Measurements from ENCODE around the gene TTC23L.
A peak's percentile ranks its signal among the peaks of the same experiment; 100 is the strongest.
"Not testable (repeated sequence)": the region's sequence is repeated elsewhere in the genome, so short reads cannot be mapped to it uniquely, and the experiment has no call there.

Gene TTC23L

DNA sequence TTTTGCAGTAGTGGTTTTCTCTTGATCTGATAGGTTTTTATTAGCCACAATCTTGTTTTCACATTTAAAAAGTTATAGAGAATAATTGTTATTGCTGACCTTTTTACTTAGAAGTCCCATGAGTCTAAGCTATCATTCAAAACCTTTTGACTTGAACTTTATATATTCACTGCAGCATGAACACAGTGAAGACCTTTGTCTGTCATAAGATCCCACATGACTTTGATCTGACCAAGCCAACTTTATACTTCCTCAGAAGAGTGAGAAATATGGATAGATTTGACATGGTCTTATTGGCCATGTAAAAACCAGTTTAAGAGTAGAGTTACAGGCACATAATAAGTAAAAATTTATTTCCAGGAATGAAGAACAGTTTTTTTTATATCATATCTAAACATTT is 42.3 kb downstream of the TTC23L start:
- no peak for DNase-seq

GRCh38 chr5:34886392-34887119 is 47.6 kb downstream of the TTC23L start:
- no peak for DNase-seq

GRCh38 chr5:34889394-34889793 is 50.4 kb downstream of the TTC23L start:
- DNase-seq, result no peak

GRCh38 chr5:34891981-34892380 is 53.0 kb downstream of the TTC23L start:
- no peak for DNase-seq

DNA sequence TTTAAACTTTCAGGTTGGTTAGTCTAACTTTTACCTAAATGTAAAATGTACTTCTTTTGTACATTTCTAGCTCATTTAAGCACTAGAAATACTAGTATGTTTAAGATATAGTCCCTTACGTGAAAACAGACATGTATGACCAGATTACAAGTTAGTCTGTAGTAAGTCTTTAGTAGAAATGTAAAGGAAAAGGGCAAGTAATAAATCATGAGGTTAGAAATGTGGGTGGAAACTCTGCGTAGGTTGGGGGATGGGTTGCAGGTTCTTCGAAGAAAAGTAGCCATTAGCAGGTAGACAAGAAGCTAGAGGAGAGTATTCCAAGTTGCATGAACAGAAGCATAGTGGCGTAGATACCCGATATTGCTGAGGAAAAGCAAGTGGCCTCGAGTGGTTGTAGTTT is 53.5 kb downstream of the TTC23L start:
- DNase-seq, result no peak

DNA sequence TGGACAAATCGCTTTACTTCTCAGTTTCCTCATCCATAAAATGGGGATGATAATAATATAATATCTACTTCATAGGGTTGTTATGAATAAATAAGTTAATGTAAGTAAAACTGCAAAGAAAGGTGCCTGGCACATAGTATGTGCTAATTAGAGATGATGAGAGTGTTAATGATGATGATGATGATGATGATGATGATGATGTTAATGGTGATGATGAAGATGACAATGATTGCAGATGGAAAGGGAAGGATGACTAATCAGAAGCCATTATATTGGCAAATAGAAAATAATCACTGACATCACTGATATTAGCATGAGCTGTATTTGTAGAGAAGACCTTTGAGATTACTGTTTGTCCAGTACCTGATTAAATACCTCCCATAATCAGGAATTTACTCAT is 55.8 kb downstream of the TTC23L start:
- no peak for DNase-seq

DNA sequence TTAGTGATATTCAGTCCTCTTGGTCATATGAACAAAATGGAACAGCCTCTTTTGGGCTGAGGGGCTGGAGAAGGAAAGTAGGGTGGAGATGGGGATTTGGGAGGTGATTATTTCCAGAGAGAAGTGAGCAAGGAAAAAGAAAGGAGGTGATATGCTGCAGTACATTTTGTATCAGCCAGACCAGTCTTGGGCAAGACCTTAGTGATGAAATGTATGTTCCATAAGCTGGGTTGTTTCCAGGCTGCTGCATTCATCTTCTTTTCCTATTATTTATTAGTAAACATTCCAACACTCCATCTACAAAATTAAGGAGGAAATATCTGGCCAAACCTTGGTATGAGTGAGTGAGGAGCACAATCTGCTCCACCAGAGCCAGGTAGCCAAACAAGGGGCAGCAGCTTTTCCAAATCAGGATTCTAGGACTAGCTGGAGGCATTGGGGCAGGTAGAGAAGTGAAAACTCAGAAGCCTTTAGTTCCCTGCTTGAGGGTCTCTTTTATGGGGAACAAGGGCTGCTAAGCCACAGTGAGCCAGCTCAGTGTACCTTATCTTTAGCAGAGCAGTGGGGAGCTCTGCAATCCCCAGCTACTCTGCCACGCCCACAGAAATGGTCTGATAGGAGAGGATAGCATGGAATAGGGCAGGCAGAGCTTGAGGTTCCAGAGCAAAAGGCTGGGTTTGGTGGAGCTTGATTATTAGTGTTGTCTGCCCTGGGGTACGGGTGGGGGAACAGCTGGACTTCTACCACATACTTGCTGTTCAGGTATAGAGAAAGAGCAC is 56.9 kb downstream of the TTC23L start:
- DNase-seq, result no peak

- no peak for DNase-seq
These were observed 58.7 kb downstream of the TTC23L start for GRCh38 chr5:34897646-34898045.

DNA sequence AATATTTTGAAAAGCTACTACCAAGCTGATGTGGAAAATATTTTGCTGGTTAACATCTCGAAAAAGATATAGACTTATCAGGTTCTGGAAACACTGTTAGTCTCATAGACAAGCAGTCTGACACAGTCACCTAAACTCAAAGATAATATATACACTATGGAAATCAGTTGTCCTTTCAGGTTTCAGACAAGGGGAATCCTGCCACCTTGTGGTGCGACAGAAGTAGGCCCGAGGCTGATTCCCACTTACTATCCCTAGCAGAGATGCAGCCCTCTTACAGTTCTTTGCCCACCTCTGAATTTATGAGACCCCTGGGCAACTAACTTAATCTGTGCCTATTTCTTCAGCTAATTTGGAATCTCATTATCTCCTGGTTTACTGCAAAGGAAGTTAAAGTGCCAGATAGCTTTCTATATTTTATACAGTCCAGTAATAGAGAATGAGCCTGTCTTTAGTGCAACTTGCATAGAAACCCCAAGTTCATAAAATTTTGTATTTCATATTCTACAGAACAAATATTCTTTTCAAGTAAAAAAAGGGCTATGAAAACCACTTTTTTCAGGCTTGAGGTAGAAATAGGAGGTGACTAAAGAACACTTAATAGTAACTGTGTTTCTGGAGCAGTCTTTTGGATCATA is 59.4 kb downstream of the TTC23L start:
- peak; percentile 50 to 59 for DNase-seq

DNA sequence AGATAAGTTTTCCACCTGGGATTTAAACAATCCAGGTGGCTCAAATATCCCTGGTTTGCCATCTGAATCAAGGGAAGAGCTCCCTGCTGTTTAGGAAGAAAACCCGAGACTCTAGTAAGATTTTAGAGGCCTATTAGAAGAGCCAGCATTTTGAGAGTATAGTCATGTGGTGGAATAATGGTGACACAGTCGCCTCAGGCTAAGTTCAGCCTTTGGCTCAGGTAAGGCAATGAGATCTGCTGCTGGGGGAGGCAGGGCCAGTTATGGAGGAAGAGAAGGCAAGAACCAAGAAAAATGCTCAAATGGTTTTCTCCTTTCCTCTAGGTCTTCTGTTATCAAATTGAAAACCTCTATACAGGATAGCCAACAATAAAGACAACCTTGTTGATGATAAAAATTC is 60.1 kb downstream of the TTC23L start:
- DNase-seq, result no peak

- no peak for DNase-seq
These were observed 61.7 kb downstream of the TTC23L start for GRCh38 chr5:34900652-34901051.

DNA sequence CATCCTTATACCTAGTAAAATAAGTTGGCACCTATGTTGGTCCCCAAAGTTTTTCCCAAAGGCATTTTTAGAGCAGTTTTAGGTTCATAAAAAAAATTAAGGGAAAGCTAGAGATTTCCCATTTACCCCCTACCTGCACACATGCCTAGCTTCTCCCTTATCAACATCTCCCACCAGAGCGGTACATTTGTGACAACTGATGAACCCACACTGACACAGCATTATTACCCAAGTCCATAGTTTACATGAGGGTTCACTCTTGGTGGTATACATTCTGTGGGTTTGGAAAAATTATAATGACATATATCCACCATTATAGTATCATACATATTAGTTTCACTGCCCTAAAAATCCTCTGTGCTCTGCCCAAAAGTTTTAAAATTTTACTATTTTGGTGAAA is 64.3 kb downstream of the TTC23L start:
- DNase-seq, result no peak

- no peak for DNase-seq
These were observed 66.6 kb downstream of the TTC23L start for GRCh38 chr5:34905564-34905963.

DNA sequence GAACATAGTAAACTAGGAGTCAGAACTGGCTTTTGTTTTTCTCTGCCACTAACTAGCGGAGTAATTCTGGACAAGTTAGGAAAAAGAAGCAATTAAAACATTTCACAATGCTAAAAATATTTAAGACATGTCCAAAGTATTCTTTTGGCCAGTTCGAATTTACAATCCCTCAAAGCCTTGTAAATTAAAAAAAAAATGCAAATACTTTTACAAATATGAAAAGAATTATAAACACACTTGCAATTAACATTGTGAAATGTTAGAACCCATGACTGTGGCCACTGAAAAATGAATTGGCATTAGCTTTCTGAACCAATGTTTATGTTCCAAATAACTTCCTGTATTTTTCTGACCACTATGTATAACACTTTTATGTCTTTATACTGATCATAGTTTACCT is 74.1 kb downstream of the TTC23L start:
- DNase-seq, result no peak

DNA sequence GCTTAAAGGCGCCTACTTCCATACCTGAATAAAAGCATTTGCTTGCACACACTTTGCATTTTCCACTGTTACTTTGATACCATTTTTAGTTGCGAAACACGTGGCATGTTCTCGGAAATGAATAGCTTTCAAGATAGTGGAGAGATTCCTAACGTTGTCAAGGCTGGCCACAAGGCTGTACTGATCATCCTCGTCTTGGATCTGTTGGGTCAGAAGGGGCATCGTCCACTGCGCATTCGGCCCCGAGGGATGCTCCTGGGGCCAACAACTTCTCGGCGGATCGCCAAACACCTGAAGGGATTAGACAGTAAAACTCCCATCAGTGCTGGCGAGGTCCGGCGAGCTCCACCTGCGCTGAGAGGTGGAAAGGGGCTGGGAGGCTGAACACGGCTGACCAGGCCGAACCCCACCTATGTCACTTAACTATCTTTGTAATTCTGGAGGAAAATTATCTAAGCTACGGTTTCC is 75.7 kb downstream of the TTC23L start:
- DNase-seq, result peak; percentile 1 to 13

DNA sequence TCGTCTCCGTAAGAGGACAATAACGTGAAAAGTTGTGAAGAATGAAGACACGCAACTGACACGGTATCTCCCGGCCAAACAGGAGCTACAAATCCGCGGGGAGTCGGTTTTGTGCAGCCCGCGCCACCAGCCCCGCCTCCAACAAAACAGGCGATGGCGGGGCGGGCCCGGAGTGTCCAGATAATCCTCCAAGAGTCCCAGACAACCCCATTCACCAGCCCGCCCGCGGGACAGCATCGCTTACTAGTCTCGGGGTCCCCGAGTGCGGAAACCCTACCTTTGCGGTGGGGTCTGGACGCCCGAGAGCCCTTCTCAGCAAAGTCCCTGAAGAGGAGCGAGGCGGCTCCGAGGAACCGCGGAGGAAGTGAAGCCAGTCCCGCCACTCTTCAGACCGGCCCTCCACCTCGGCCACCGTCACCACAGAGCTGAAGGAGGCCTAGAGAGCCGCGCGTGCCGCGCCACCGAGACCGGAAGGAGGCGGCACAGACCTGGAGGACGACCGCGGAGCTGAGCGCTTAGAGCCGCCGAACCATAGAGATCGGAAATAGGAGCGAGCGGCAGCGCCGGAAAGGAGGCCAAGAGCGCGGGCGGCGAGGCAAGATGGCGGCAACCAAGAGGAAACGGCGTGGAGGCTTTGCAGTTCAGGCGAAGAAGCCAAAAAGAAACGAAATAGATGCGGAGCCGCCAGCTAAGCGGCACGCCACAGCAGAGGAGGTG is 76.3 kb downstream of the TTC23L start, which contains the start of the genes BRIX1 and RAD1:
BRIX1 (plus strand) TSS at position 573 of the 717 bp plus-strand sequence; CDS start at position 601, 28 bp downstream.
RAD1 (minus strand) TSS at position 366 of the 717 bp plus-strand sequence. CDS start 612 bp downstream, outside the sequence.
- DNase-seq, result peak; percentile 90 to 91

GRCh38 chr5:34915856-34916192 is 76.9 kb downstream of the TTC23L start:
- peak; percentile 16 to 20 for DNase-seq

DNA sequence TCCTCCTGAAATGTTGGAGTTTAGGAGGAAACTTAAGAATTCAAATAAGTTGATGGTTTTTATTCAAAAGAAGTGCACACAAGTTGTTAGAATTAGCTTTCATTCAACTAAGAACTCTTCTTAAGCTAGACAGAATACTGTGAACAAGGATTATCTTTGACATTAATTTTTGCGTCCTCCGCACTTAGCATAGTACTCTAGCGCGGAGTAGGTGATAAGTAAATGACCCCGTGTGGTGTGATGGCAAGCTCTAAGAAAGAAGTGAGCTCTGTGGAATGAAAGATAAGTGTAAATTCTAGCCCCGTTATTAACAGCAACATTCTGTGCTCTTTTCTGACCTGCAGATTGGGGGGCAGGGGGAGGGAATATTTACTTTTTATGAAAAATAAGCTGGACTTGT is 77.6 kb downstream of the TTC23L start:
- no peak for DNase-seq

GRCh38 chr5:34918025-34918424 is 79.1 kb downstream of the TTC23L start:
- DNase-seq, result no peak

DNA sequence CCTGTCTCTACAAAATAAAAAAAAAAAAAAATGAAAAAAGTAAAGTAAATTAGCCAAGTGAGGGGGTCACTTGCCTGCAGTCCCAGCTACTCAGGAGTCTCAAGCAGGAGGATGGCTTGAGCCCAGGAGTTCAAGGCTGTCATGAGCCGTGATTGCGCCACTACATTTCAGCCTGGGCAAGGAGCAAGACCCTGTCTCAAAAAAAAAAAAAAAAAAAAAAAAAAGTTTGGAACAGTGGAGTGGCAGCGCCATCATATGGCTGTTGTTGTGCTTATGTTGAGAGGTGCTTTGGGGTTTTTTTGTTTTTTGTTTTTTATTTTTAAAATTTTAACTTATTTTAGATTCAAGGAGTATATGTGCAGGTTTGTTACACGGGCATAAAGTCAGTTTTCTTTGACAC is 80.1 kb downstream of the TTC23L start:
- DNase-seq, result no peak

DNA sequence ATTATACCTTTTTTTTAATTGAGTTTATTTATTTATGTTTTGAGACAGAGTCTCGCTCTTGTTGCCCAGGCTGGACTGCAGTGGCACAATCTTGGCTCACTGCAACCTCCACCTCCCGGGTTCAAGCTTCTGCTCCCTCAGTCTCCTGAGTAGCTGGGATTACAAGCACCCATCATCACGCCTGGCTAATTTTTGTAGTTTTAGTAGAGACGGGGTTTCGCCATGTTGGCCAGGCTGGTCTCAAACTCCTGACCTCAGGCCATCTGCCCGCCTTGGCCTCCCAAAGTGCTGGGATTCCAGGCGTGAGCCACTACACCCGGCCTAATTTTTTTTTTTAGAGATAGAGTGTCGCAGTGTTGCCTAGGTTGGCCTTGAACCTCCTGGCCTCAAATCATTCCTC is 84.3 kb downstream of the TTC23L start:
- DNase-seq, result not testable (repeated sequence)

GRCh38 chr5:34923694-34924461 is 84.9 kb downstream of the TTC23L start:
- peak in 1 of 2 experiments; percentile 15 for DNase-seq
